ENCODE results near the gene WDTC1. TPM values are rescaled to one million over a fixed set of nuclear protein-coding genes. Genes with fewer than 3 reads are reported as not detected.

WDTC1 gene
- total and polyA plus RNA-seq, 9 of the 15 experiments (the other 6 are each of a cell fraction or from before 2014, with no cell fraction given): 0.18 to 32.3 (median 8.8) TPM

- TF ChIP-seq HBP1 (CRISPR knock-in tag; IDR thresholded peaks at IDR 0.05): no peak
- TF ChIP-seq FOXJ3 (CRISPR knock-in tag; IDR thresholded peaks at IDR 0.05): 0 out of 2 replicates have a peak, but pooled peaks have one; percentile 48
- TF ChIP-seq PRMT5 (CRISPR knock-in tag; IDR thresholded peaks at IDR 0.05): no peak
- no peak for TF ChIP-seq SNRNP70 (optimal IDR thresholded peaks at IDR 0.05; ENCODE audit: low read depth, low read length)
- peak; percentile 50; the same call in 1 of the 2 replicates for TF ChIP-seq POLR2A (conservative IDR thresholded peaks at IDR 0.05)
- TF ChIP-seq, protein P1, sequence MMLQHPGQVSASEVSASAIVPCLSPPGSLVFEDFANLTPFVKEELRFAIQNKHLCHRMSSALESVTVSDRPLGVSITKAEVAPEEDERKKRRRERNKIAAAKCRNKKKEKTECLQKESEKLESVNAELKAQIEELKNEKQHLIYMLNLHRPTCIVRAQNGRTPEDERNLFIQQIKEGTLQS (IDR thresholded peaks at IDR 0.05): no peak
- TF ChIP-seq, protein P1 (CRISPR knock-in tag; conservative IDR thresholded peaks at IDR 0.05): no peak; the same call in 1 of the 2 replicates
- TF ChIP-seq, protein P2, sequence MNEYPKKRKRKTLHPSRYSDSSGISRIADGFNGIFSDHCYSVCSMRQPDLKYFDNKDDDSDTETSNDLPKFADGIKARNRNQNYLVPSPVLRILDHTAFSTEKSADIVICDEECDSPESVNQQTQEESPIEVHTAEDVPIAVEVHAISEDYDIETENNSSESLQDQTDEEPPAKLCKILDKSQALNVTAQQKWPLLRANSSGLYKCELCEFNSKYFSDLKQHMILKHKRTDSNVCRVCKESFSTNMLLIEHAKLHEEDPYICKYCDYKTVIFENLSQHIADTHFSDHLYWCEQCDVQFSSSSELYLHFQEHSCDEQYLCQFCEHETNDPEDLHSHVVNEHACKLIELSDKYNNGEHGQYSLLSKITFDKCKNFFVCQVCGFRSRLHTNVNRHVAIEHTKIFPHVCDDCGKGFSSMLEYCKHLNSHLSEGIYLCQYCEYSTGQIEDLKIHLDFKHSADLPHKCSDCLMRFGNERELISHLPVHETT (CRISPR knock-in tag; conservative IDR thresholded peaks at IDR 0.05 in 1 of 2, IDR thresholded peaks at IDR 0.05 in 1 of 2): peak in 1 of 2 experiments; percentile 88; a peak in 2 of 4 replicates
- no peak for TF ChIP-seq TSC22D4 (tag; IDR thresholded peaks at IDR 0.05)
- TF ChIP-seq ESRRA (IDR thresholded peaks at IDR 0.05; ENCODE audit: borderline replicate concordance, low read depth): peak; percentile 87
- no peak for TF ChIP-seq FOXA3 (CRISPR knock-in tag; conservative IDR thresholded peaks at IDR 0.05 in 1 of 2, IDR thresholded peaks at IDR 0.05 in 1 of 2)
- TF ChIP-seq ELF4 (CRISPR knock-in tag; IDR thresholded peaks at IDR 0.05): no peak; the same call in 1 of the 2 replicates
- TF ChIP-seq HDAC1 (IDR thresholded peaks at IDR 0.05): peak in 1 of 2 experiments; percentile 90; a peak in 2 of 4 replicates
- no peak for TF ChIP-seq ZNF707 (CRISPR knock-in tag; conservative IDR thresholded peaks at IDR 0.05)
- peak; percentile 57 for TF ChIP-seq CBFA2T3 (IDR thresholded peaks at IDR 0.05)
- no peak for TF ChIP-seq ZZZ3 (IDR thresholded peaks at IDR 0.05)
- peak; percentile 100 for TF ChIP-seq ZNF24 (IDR thresholded peaks at IDR 0.05)
- TF ChIP-seq ZNF512 (tag; IDR thresholded peaks at IDR 0.05): no peak
- no peak for TF ChIP-seq TCF7 (IDR thresholded peaks at IDR 0.05; ENCODE audit: borderline replicate concordance)
- no peak for TF ChIP-seq NR3C1 (CRISPR knock-in tag; IDR thresholded peaks at IDR 0.05)
- TF ChIP-seq TEAD4 (IDR thresholded peaks at IDR 0.05; ENCODE audit: low read length): no peak; the same call in 1 of the 2 replicates
- no peak for TF ChIP-seq TEAD4 (CRISPR knock-in tag; IDR thresholded peaks at IDR 0.05; ENCODE audit: borderline replicate concordance)
- TF ChIP-seq ZNF511 (CRISPR knock-in tag; IDR thresholded peaks at IDR 0.05): 0 out of 2 replicates have a peak, but pooled peaks have one; percentile 28
These were observed at the start of gene WDTC1 (continued) for GRCh38 chr1:27234049-27234882.

Data from K562 (cell line).